Kidney epithelial cell (primary cell): ENCODE results near the gene ZNF79. TPM values are rescaled to one million over a fixed set of nuclear protein-coding genes. Genes with fewer than 3 reads are reported as not detected.

Experiments used
- DNase-seq: peaks from one replicate; pipeline ENCODE4 v3.0.0-alpha.2; 2010; ENCODE audit warnings: low read depth
- H3K27me3 ChIP-seq: 2 replicates; pipeline ENCODE4 v1.6.0; 2011; ENCODE audit warnings: low read length; ENCODE audit not compliant: control insufficient read depth, insufficient read depth
- H3K36me3 ChIP-seq: 2 replicates; pipeline ENCODE4 v1.5.1; 2011; ENCODE audit warnings: low read length; ENCODE audit not compliant: control insufficient read depth, insufficient read depth
- H3K4me3 ChIP-seq: 2 replicates; pipeline ENCODE4 v1.5.1; 2011; ENCODE audit warnings: low read depth, mild to moderate bottlenecking, control low read depth, low read length
- CTCF ChIP-seq: IDR thresholded peaks from 2 replicates; pipeline ENCODE4 v1.5.1; 2011; ENCODE audit warnings: mild to moderate bottlenecking, moderate library complexity, low read length, control low read depth, inconsistent platforms; ENCODE audit not compliant: insufficient read depth, poor library complexity, severe bottlenecking
- total RNA-seq: library from RNA; depleted of rRNA; stranded (reverse); fragments of >200 nt; gene quantifications from 2 replicates; pipeline ENCODE4 v1.2.3, GENCODE V29; 2015

Gene ZNF79
- total RNA-seq, 1 donor from 2014 or later: 5.7 TPM

DNA sequence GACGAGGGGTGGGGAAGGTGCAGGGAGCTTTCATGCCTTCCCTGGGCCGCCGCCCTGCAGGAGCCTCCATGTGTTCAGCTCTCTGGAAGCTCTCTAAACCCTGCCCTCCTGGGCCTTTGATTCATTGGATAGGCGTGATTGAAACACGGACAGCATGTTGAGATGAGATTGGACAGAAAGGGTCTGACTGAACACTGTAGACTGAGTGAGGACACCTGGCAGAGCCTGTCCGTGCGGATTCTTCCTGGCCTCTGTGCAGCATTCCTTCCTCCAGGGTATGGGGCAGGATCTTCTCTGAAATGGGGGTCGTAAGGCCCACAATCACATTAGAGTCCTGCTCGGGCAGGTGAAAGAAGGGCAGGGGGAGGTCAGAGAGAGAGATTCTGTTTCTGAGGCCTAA is 14.2 kb downstream of the ZNF79 start:
- no peak for DNase-seq
- H3K4me3 ChIP-seq: no peak overlapping the region
- no peak for TF ChIP-seq CTCF
- no peaks in the 10 kb centered on the region for H3K27me3 ChIP-seq
- H3K36me3 ChIP-seq: peaks cover 10% of the 10 kb centered on the region

GRCh38 chr9:127444283-127444920 is 20.2 kb downstream of the ZNF79 start:
- TF ChIP-seq CTCF: no peak
- Histone ChIP-seq H3K27me3 (no peaks in the 10 kb centered on the region), H3K36me3 (peaks cover 13% of the 10 kb centered on the region), H3K4me3 (no peak overlapping the region)
- no peak for DNase-seq

DNA sequence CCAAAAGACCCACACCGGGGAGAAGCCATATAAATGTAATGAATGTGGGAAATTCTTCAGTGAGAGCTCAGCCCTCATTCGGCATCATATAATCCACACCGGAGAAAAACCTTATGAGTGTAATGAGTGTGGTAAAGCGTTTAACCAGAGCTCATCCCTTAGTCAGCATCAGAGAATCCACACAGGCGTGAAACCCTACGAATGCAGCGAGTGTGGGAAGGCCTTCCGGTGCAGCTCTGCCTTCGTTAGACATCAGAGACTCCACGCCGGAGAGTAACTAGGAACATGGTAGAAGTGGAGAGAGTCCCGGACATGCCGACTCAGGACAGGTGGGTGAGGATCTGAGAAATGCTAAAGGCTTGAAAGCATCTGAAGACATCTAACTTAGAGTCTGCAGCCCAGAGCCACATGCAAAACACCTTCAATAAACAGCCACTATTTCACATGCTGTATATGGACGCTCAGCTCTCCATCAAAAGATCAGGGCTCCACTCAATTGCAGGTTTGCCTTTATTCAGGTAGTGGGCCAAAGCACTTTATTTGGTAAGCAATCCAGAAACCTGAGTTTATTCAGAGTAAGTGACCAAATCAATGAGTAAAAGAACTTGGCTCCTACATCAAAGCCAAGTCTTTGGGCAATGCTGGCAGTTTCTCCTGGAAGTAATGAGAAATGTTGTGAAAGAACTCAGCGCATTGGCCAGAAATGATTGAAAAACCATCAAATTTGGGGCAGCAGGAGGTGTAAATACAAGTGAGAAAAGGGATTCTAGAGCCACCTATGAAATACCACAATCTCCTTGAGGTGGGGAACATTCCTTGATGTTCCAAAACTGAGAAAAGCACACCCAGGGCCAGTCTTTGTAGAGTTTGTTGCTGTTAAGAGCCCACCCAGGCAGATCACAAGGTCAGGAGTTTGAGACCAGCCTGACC is 21.0 kb downstream of the ZNF79 start:
- no peak for DNase-seq
- TF ChIP-seq CTCF: no peak
- no peak overlapping the region for H3K4me3 ChIP-seq
- H3K27me3 ChIP-seq: no peaks in the 10 kb centered on the region
- H3K36me3 ChIP-seq: peaks cover 14% of the 10 kb centered on the region

- H3K4me3 ChIP-seq: no peak overlapping the region
- TF ChIP-seq CTCF: no peak
- DNase-seq: no peak
- H3K27me3 ChIP-seq: no peaks in the 10 kb centered on the region
- H3K36me3 ChIP-seq: peaks cover 12% of the 10 kb centered on the region
Observed at GRCh38 chr9:127445851-127446712, 21.9 kb downstream of the ZNF79 start.

GRCh38 chr9:127446713-127447415 is 22.7 kb downstream of the ZNF79 start:
- Histone ChIP-seq H3K36me3 (peaks cover 12% of the 10 kb centered on the region), H3K4me3 (no peak overlapping the region), H3K27me3 (no peaks in the 10 kb centered on the region)
- TF ChIP-seq CTCF: no peak
- DNase-seq: no peak
